NCI-H526 (cell line): Measurements from ENCODE around the gene CDH4.
"Not testable (repeated sequence)": the region's sequence is repeated elsewhere in the genome, so short reads cannot be mapped to it uniquely, and the experiment has no call there.

Experiments
- DNase-seq, 2 experiments: peaks; one replicate each; lab custom pipeline; 2025; lab: John Stamatoyannopoulos, UW

The CDH4 gene

DNA sequence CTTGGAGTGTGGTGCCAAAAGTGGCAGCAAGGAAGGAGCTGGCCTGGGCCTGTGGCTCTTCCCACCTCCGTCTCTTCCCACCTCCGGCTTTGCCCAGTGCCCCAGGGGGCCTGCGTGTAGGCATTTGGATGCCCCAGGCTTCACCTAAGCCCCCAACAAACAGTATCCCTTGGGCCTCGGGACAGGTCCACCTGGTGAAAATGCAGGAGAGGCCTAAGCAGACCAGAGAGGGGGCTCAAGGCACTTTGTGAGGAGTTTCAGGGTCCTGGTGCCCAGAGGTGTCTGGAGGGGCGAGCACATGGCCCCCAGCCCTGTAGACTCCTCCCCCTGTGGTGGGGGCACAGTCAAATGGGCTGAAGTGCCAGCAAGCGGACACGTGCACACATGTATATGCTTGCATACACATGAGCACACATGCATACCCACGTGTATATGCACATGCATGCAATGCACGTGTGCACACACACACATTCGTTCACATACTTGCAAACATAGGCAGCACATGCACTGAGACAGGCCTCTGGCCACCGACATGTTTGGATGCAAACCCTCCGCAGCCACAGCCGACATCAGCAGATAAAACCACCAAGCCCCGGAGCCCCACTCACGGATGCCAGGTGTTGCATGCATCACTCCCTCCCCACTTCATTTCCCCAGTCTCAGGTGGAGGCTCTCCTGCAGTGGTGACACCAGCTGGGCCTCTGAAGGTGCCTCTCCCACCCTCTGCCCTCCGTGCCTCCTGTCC is 689.1 kb downstream of the CDH4 start:
- no peak for DNase-seq

DNA sequence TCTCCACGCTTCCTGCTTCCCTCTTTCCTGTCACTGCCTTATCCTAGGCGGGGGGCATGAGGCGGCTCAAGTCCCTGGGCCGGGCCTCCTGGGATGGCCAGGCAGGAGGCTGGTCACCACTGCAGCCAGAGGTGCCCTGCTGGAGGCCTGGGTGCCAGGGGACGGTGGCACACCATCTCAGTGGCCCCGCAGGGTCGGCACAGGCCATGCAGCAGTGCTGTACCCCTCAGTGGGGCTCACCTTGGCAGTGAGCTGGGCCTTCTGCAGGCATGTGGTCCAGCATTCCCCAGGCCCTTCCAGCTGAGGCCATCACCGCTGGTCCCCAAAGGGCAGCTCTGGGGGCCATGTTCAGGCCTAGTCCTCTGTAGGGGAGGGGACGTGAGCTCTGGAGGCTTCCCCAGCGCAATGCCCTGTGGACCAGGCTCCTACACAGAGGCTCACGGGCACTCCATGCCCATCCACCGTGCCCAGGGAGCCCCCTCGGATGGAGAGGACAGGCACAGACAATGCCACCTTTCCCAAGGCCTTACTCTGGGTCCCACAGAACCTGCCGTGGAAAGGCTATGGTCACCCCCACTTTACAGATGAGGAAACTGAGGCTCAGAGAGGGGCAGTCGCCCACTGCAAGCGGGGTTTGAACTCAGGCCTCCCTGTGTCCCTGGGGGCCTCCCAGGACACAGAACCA is 689.8 kb downstream of the CDH4 start:
- DNase-seq: no peak

DNA sequence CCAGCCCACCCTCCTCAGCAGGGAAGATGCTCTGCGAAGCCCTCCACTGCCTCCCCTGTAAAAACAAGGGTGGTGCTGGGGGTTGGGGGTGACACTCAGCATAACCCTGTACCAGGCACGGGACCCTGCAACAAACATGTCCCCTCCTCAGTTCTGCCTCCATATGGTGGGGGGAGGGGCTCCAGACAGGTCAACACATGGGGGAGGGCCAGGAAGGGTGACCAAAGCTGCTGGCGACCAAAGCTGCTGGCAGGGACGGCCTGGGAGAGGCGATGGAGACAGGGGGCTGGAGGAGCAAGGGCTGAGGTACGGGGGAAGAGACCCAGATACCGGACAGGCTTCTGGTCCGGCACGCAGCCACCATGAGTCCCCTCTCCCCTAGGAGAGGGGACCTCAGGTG is 690.5 kb downstream of the CDH4 start:
- no peak for DNase-seq

DNA sequence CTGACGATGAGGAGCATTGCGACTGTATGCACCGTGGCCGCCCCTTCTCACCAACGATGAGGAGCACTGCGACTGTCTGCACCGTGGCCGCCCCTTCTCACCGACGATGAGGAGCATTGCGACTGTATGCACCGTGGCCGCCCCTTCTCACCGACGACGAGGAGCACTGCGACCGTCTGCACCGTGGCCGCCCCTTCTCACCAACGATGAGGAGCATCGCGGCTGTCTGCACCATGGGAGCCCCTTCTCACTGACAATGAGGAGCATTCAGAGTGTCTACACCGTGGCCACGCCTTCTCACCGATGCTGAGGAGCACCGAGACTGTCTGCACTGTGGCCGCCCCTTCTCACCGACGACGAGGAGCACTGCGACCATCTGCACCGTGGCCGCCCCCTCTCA is 692.9 kb downstream of the CDH4 start:
- DNase-seq: not testable (repeated sequence)

DNA sequence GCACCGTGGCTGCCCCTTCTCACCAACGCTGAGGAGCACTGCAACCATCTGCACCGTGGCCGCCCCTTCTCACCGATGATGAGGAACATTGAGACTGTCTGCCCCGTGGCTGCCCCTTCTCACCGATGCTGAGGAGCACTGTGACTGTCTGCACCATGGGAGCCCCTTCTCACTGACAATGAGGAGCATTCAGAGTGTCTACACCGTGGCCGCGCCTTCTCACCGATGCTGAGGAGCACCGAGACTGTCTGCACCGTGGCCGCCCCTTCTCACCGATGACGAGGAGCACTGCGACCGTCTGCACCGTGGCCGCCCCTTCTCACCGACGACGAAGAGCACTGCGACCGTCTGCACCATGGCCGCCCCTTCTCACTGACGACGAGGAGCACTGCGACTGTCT is 693.4 kb downstream of the CDH4 start:
- DNase-seq: not testable (repeated sequence)

DNA sequence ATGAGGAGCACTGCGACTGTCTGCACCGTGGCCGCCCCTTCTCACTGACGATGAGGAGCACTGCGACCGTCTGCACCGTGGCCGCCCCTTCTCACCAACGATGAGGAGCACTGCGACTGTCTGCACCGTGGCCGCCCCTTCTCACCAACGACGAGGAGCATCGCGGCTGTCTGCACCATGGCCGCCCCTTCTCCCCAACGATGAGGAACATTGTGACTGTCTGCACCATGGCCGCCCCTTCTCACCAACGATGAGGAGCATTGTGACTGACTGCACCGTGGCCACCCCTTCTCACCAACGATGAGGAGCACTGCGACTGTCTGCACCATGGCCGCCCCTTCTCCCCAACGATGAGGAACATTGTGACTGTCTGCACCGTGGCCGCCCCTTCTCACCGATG is 696.0 kb downstream of the CDH4 start:
- DNase-seq: not testable (repeated sequence)

DNA sequence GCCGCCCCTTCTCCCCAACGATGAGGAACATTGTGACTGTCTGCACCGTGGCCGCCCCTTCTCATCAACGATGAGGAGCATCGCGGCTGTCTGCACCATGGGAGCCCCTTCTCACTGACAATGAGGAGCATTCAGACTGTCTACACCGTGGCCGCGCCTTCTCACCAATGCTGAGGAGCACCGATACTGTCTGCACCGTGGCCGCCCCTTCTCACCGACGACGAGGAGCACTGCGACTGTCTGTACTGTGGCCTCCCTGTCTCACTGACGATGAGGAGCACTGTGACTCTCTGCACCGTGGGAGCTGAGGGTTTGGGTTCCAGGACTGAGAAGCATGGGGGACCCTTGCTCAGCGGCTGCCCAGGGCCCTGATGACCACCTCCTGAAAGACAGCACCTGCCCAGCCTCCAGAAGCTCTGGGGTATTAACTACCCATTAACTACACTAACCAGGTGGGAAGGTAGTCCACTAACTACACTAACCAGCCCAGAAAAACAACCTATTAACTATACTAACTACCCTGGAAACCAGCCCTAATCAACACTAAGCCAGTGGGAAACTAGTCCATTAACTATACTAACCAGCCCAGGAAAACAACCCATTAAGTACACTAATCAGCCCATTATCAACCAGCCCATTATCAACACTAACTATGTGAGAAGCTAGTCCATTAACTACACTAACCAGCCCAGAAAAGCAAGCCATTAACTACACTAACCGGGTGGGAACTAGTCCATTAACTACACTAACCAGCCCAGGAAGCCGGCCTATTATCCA is 696.7 kb downstream of the CDH4 start:
- DNase-seq: no peak

DNA sequence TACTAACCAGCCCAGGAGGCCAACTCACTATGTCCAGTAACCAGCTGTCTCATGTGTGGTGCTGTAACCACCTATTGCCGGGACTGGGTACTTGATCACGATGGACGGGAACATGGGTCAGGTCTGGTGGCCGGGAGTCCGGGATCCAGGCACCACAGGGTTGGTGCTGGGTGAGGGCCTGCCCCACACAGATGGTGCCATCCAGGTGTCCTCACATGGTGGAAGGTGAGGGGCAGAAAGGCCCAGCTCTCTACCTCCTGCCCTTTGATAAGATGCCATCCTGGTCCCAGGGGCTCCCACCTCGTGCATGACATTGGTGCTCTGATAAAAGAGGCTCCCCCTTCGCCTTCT is 697.3 kb downstream of the CDH4 start:
- DNase-seq: no peak

DNA sequence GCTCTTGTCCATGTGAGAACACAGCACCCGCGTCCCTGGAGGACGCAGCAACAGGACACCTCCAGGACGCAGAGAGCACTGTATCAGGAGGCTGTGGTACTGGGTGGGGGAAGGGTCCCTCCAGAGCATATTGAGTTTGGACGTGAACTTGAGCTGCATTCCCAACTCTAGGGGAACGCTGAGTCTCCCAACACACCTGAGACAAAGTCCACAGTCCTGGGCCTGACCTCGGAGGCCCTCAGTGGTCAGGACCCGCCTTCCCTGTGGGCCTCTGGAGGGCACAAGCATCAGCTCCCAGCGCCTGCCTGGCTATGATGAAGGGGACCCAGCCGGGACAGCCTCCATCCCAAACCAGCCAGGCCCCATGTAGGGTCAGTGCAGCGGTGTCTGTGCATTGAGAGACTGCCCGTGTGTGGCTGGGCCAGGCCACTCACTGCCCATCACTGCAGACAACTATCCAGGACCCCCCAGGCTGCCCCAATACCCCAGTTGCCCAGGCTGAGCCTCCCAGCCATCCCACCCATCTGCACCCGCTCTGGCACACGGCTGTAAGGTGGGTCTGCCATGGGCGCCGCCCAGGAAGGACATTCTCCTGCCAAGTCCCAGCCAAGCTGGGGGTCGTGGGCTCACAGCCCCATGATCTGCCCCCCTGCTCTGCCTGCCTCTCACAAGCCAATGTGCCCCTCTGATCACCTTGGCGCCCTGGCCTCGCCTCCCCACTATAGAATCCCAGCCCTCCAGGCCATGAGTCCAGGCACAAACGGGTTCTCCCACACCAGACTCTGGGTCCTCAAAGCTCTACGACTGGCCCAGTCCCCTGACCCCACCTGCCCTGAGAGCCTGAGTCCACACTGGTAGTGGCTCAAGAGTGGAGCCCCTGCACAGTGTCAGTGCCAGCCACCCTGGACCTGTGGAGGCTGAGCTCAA is 697.9 kb downstream of the CDH4 start:
- no peak for DNase-seq

DNA sequence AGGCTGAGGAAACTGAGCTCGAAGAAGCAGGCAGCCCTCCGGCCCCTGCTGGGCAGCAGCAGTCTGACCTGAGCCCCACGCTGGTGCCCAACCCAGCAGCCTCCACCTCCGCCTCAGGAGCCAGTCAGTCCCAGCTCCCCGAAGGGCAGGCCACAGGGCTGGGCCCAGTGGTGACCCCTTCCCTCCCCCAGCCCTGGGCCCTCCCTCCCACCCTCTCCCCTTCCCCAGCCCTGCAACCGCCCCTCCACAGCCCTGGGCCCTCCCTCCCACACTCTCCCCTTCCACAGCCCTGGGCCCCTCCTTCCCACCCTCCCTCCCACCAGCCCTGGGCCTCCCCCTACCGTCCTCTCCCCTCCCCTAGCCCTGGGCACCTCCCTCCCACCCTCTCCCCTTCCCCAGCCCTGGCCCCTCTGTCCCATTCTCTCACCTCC is 698.6 kb downstream of the CDH4 start:
- no peak for DNase-seq

DNA sequence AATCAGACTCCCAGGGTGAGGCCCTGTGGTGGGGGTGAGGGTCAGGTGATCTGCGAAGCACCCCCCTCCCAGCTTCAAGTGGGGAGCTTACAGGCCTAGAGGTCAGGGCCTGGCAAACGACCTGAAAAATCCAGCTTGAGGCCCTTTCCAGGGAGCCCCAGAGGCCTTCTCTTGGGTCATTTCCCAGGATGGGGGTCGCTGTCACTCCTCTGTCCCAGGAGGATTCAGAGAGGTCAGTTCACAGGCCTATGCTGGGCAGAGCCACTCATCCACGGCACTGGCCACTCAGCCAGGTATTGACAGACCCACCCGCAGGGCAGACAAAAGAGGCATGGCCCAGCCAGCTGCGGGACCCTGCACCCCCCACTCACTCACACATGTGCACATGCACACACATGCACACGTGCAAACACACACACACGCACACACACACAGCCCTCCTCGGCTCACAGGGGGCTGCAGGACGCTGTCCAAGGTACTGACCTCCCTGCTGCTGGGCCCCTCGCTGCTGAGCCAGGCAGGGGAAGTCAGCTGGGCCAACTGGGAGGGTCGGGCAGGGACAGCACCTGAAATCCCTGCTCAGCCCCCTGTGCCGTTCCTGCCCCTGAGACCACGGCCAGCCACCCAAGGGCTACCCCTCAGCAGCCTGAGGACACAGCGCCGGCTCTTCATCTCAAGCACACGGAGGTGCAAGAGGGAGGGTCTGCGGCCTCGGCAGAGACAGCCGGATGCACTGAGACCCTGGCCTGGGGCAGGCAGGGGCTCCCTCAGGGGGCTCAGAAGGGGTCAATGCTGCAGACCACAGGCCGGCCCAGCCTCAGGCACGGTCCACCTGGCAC is 699.9 kb downstream of the CDH4 start:
- DNase-seq: no peak

DNA sequence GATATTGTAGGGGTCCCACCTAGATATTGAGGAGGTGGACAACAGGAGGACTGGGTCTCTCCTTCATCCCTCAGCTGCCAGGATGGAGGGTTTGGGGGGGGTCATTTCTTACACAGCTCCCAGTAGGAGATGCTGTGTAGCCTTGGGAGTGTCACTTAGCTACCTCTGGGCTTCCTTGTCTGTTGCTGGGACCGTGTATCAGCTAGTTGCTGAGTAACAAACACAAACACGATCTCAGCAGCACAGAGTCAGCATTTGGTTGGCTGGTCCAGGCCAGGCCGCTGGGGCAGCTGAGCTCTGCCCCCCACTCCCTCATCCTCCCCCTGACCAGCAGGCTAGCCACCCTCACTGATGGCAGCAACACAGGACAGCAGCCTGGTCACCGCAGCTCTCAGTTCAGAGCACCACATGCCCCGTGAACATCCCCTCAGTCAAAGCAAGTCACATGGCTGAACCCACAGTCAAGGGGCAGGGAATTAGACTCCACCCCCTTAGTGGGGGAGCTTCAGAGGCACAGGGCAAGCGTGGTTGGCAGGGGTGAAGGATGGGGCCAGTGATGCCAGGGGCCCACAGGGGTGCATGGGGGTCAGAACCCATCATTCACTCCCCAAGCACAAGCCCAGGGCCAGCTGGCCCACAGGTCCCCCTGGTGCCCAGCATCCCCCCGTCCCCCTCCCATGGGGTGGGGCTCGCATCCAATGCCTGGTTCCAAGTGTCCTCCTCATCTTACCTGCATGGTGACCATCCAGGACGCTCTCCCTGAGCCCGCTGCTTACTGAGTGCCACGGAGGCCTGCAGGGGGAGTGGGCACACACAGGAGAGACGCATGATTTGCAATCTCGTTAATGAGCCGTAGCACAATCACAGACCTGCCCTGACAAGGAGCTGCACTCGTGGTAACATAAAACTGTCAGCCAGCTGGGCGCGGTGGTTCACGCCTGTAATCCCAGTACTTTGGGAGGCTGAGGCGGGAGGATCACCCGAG is 701.3 kb downstream of the CDH4 start:
- DNase-seq: peak; percentile 62 to 84

DNA sequence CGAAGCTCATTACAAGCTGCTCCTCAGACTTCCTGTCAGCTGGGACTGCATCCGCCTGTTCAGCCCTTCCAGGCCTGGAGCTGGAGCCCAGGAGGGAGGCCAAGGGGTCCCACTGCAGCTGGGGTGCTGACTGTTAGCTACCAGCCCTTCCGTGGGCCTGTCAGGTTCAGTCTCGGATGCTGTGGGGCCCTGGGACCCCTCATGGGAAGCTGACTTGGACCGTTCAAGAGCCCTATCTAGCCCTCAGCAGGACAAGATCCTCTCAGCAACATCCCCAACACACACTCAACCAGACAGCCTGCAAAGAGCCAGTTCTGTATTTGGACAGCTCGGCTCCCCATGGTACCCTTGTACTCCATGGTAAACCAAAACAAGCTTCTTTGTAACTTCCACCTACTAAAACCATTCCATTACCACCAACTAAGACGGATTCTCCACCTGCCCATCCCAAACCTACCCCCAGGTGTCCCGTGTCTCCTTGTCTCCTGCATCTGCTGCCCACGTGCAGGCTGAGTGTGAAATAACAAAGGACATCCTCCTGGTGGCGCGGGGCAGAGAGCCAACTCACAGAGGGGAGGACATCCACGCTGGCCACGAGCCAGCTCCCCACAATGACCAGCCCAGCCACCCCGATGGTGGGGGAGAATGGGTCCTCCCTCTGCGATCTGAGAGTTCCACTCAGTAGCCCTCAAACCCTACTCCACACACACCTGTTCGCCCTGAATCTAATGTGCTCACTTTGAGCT is 702.4 kb downstream of the CDH4 start:
- no peak for DNase-seq

DNA sequence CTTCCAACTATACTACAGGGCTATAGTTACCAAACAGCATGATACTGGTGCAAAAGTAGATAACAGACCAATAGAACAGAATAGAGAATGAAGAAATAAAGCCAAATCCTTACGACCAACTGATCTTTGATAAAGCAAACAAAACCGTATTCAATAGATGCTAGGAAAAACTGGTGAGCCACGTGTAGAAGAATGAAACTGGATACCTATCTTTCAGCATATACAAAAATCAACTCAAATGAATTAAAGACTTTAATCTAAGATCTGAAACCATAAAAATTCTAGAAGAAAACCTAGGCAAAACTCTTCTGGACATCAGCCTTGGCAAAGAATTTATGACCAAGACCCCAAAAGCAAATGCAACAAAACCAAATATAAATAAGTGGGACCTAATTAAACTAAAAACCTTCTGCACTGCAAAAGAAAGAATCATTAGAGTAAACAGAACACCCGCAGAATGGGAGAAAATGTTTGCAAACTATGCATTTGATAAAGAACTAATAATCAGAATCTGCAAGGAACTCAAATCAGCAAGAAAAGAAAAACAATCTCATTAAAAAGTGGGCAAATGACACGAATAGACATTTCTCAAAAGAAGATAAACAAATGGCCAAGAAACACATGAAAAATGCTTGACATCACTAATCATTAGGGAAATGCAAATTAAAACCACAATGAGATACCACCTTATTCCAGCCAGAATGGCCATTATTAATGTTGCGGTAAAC is 703.8 kb downstream of the CDH4 start:
- DNase-seq: no peak

DNA sequence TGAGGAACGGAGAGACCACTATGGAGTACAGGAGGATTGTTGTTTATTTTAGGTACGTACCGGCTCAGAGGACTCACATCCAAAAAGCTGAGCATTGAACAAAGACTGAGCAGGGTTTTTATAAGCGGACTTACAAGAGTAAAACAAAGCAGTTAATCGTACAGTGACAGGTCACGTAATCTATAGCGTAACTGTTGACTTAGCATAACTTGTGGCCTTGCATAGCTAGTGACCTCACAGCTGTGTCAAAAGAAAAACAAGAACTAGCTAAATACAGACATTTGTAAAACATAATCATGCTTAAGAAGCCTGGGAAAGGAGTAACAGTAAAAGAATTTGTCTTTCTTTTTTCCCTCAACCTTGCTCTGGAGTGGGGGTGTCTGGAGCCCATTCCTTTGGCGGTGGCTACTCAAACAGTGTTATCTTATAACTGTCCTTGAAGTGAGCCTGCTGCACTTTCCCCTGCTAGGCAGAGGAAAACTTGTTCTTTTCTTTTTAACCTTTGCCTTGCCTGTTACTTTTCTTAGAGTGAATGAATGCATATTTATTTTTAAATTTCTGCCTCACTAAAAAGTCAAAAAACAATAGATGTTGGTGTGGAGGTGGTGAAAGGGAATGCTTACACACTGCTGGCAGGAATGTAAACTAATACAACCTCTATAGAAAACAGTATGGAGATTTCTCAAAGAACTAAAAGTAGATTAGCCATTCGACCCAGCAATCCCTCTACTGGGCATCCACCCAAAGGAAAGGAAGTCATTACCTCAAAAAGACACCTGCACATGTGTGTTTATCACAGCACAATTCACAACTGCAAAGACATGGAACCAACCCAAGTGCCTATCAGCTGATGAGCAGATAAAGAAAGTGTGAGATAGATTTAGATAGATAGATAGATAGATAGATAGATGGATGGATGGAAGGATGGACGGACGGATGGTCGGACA is 704.6 kb downstream of the CDH4 start:
- no peak for DNase-seq

DNA sequence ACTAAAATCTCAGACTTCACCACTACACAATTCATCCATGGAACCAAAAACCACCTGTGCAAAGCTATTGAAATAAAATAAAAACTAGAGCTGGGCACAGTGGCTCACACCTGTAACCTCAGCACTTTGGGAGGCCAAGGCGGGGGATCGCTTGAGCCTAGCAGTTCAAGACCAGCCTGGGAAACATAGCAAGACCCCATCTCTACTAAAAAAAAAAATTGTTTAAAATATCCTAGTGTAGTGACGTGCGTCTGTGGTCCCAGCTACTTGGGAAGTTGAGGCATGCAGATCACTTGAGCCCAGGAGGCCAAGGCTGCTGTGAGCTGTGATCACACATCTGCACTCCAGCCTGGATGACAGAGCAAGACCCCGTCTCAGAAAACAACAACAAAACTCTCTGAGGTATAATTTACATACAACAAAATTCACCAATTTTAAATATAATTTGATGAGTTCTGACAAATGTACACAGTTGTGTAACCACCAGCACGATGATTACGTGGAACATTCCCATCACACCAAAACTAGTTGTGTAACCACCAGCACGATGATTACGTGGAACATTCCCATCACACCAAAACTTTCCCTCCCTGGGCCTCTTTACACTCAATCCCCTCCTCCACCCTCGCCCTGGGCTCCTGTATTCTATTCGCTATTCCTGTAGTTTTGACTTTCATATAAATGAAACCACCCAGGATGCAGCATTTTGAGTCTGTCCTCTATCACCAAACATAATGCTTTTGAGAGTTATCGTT is 706.1 kb downstream of the CDH4 start:
- DNase-seq: no peak
